GM21825 (cell line): Measurements from ENCODE around the gene MICB.

ENCODE experiments used
- ATAC-seq: cut with Tn5 transposase; IDR thresholded peaks from one replicate; pipeline ENCODE4 v1.9.1; 2021; ENCODE audit warnings: mild to moderate bottlenecking, moderate library complexity; ENCODE audit not compliant: unreplicated experiment

The MICB gene

GRCh38 chr6:31559606-31559957, 61.6 kb downstream of the MICB start:
- peak; percentile 3 for ATAC-seq

GRCh38 chr6:31559958-31560696, 62.2 kb downstream of the MICB start:
- peak; percentile 59 for ATAC-seq

- ATAC-seq = no peak
Observed at GRCh38 chr6:31560697-31561058, 62.7 kb downstream of the MICB start.
